NB4 (cell line): Measurements from ENCODE around the gene TTC21B.

ENCODE experiments used
- MYC ChIP-seq: IDR thresholded peaks from 2 replicates; pipeline ENCODE4 v1.6.1; 2011; ENCODE audit warnings: low read depth, low read length
- TF ChIP-seq, protein P1 (sequence below): IDR thresholded peaks from one replicate; pipeline ENCODE4 v1.5.1; 2012; ENCODE audit warnings: low read depth, low read length

- TF ChIP-seq, protein P1, sequence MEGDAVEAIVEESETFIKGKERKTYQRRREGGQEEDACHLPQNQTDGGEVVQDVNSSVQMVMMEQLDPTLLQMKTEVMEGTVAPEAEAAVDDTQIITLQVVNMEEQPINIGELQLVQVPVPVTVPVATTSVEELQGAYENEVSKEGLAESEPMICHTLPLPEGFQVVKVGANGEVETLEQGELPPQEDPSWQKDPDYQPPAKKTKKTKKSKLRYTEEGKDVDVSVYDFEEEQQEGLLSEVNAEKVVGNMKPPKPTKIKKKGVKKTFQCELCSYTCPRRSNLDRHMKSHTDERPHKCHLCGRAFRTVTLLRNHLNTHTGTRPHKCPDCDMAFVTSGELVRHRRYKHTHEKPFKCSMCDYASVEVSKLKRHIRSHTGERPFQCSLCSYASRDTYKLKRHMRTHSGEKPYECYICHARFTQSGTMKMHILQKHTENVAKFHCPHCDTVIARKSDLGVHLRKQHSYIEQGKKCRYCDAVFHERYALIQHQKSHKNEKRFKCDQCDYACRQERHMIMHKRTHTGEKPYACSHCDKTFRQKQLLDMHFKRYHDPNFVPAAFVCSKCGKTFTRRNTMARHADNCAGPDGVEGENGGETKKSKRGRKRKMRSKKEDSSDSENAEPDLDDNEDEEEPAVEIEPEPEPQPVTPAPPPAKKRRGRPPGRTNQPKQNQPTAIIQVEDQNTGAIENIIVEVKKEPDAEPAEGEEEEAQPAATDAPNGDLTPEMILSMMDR, result no peak
- TF ChIP-seq MYC, result no peak
Measured at GRCh38 chr2:165938237-165938636, 15.3 kb downstream of the TTC21B start.
